Peyer's patch (tissue), 4 donors: Measurements from ENCODE around the gene RAPGEF3.

ENCODE experiments used
- CTCF ChIP-seq, 6 experiments: fragments of 450-650 bp in 4 of 6; fragments of 200-600 bp in 2 of 6; sonication (generic) in 1 of 6; IDR thresholded peaks; one replicate each; pipeline ENCODE4 v1.5.1; 2017 to 2019; ENCODE audit warnings: antibody characterized with exemption in 6 of 6, mild to moderate bottlenecking in 3 of 6, moderate library complexity in 1 of 6
- POLR2A ChIP-seq, 2 donors: fragments of 450-650 bp; IDR thresholded peaks; one replicate each; pipeline ENCODE4 v1.5.1; 2017; ENCODE audit warnings: antibody characterized with exemption in 2 of 2, mild to moderate bottlenecking in 2 of 2, moderate library complexity in 2 of 2

GRCh38 chr12:47717046-47717442, 41.6 kb downstream of the RAPGEF3 start:
- TF ChIP-seq CTCF (IDR thresholded peaks at IDR 0.05): no peak
- no peak for TF ChIP-seq POLR2A (IDR thresholded peaks at IDR 0.05)
